Neural progenitor cell (in vitro differentiated cells): ENCODE data around the gene NIM1K.

Experiments
- EZH2 ChIP-seq: fragments of 200-600 bp; sonication (generic); IDR thresholded peaks from 2 replicates; pipeline ENCODE4 v1.6.1; 2017; ENCODE audit warnings: antibody characterized with exemption, mild to moderate bottlenecking, moderate library complexity
- TF ChIP-seq, protein P1 (sequence below): fragments of 200-600 bp; sonication (generic); IDR thresholded peaks from 2 replicates; pipeline ENCODE4 v1.5.1; 2017; ENCODE audit warnings: antibody characterized with exemption, mild to moderate bottlenecking

DNA sequence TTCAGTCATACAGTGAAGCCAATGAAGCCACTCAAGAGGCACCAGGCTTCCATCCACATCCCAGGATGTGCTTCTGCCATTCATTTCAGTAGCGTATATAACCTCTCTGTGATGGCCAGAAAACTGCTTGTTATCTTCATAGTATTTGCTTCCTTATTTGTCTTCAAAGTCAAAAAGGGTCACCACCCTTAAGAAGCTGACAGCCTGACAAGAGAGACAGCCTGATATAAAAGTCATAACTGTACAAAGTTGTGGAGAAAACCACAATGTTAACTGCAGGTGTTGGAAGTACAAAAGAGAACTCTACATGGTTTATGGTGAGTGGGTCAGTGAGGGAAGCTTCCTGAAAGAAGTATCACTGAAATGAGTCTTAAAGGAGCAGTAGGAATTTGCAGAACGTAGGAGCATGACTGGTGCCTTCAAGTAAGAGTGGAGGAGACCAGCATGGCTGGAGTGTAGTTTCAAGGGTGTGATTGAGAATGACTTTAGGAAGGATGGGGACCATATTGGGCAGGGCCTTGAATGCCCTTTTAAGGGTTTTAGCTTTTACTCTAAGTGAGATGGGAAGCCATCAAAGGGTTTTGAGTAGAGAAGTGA, 33.7 kb downstream of the NIM1K start:
- TF ChIP-seq, protein P1, sequence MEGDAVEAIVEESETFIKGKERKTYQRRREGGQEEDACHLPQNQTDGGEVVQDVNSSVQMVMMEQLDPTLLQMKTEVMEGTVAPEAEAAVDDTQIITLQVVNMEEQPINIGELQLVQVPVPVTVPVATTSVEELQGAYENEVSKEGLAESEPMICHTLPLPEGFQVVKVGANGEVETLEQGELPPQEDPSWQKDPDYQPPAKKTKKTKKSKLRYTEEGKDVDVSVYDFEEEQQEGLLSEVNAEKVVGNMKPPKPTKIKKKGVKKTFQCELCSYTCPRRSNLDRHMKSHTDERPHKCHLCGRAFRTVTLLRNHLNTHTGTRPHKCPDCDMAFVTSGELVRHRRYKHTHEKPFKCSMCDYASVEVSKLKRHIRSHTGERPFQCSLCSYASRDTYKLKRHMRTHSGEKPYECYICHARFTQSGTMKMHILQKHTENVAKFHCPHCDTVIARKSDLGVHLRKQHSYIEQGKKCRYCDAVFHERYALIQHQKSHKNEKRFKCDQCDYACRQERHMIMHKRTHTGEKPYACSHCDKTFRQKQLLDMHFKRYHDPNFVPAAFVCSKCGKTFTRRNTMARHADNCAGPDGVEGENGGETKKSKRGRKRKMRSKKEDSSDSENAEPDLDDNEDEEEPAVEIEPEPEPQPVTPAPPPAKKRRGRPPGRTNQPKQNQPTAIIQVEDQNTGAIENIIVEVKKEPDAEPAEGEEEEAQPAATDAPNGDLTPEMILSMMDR = no peak
- TF ChIP-seq EZH2 = no peak
